ENCODE results near the gene SEC14L1. TPM values are rescaled to one million over a fixed set of nuclear protein-coding genes. Genes with fewer than 3 reads are reported as not detected.

SEC14L1 gene
- total RNA-seq, 1 donor from 2014 or later = 92.2 TPM

DNA sequence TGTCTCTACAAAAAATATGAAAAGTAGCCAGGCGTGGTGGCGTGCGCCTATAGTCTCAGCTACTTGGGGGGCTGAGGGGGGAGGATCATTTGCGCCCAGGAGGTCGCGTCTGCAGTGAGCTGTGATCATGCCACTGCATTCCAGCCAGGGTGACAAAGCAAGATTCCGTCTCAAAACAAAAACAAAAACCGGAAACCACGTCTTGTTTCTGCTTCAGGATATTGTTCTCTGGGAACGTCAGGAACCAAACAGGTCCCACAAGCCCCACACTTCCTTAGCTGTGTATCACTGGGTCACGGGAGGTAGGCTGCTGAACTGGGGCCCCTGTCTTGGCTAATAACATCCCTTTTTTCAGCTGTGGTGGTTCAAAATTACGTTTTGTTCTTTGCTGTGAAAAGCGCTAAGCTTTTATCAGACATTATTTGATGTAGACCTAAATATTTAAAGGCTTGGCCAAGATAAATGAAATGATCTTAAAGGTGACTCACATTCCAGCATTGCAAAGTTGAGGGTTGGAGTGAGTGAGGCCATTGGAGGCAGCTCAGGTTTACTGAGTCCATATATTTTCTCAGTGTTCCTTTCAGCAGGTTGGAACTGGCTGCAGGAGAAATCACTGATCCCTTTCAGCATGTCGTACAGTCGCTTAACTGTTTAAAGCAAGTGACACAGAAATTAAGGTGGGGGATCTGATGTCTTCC, 16.4 kb upstream of the SEC14L1 start:
- H3K36me3 Mint-ChIP-seq (ENCODE audit: low read depth) = no peaks in the 10 kb centered on the region
- no peaks in the 10 kb centered on the region for H3K9me3 Mint-ChIP-seq
- H3K27me3 Mint-ChIP-seq (ENCODE audit: low read depth) = no peaks in the 10 kb centered on the region
- no peak overlapping the region for H3K4me3 Mint-ChIP-seq (ENCODE audit: low read depth)
- peaks cover 35% of the 10 kb centered on the region for H3K4me1 Mint-ChIP-seq (ENCODE audit: low read depth)
- H3K27ac Mint-ChIP-seq = no peak overlapping the region
- DNase-seq (ENCODE audit: low spot score) = no peak
- intact Hi-C loops (cut with micrococcal nuclease) = loop anchor here (10.0 kb wide), 1 partner anchor 60 kb away; no protein-coding TSS in a partner anchor

DNA sequence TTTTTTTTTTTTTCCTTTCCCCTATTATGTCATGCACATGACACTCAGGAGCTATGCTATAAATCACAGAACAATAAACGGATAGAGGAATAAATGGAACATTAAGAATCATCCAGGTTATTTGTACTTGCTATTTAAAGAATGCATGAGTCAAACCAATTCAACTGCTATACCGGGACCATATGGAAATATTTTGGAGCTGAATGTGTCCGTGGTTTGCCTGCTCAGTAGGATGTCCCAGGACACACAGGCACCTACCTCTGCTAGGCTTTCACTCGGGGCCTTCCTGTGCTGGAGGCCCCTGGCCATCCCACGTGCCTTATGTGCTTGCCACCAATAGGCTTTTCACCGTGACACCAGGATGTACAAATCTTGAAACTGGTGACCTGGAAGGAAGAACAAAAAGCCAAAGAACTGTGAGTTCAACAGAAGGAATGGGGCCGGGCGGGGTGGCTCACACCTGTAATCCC, 15.3 kb upstream of the SEC14L1 start:
- H3K4me1 Mint-ChIP-seq (ENCODE audit: low read depth) = peaks cover 40% of the 10 kb centered on the region
- peak overlapping the region; percentile 1 for H3K27ac Mint-ChIP-seq
- no peaks in the 10 kb centered on the region for H3K27me3 Mint-ChIP-seq (ENCODE audit: low read depth)
- H3K4me3 Mint-ChIP-seq (ENCODE audit: low read depth) = no peak overlapping the region
- intact Hi-C loops (cut with micrococcal nuclease) = loop anchor here (5.0 to 10.0 kb wide), 2 partner anchors 38 to 59 kb away; no protein-coding TSS in a partner anchor
- H3K36me3 Mint-ChIP-seq (ENCODE audit: low read depth) = no peaks in the 10 kb centered on the region
- no peaks in the 10 kb centered on the region for H3K9me3 Mint-ChIP-seq
- no peak for DNase-seq (ENCODE audit: low spot score)

DNA sequence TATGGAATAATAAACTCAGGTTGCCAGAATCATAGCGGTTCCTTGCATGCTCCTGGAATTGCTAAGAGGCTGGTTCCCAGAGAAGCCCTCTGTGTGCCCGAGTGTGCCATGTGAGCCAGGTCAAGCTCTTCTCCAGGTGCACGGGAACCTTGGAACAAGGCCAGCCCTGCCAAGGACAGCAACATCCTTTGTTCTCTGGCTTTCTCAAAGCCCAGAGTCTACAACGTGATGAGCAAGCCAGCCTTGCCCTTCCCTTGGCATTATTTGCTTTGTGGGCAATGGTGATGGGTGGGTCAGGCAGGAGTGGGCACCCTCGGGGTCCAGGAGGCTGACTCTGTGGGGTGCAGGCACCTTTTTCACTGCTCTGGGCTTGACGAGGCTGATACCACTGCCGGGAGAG, 14.2 kb upstream of the SEC14L1 start:
- Mint-ChIP-seq H3K27me3 (ENCODE audit: low read depth) (no peaks in the 10 kb centered on the region), H3K27ac (no peak overlapping the region), H3K4me3 (ENCODE audit: low read depth) (no peak overlapping the region), H3K9me3 (no peaks in the 10 kb centered on the region), H3K4me1 (ENCODE audit: low read depth) (peaks cover 39% of the 10 kb centered on the region), H3K36me3 (ENCODE audit: low read depth) (no peaks in the 10 kb centered on the region)
- intact Hi-C loops (cut with micrococcal nuclease) = loop anchor here (5.0 to 10.0 kb wide), 2 partner anchors 39 to 58 kb away; no protein-coding TSS in a partner anchor
- DNase-seq (ENCODE audit: low spot score) = no peak

DNA sequence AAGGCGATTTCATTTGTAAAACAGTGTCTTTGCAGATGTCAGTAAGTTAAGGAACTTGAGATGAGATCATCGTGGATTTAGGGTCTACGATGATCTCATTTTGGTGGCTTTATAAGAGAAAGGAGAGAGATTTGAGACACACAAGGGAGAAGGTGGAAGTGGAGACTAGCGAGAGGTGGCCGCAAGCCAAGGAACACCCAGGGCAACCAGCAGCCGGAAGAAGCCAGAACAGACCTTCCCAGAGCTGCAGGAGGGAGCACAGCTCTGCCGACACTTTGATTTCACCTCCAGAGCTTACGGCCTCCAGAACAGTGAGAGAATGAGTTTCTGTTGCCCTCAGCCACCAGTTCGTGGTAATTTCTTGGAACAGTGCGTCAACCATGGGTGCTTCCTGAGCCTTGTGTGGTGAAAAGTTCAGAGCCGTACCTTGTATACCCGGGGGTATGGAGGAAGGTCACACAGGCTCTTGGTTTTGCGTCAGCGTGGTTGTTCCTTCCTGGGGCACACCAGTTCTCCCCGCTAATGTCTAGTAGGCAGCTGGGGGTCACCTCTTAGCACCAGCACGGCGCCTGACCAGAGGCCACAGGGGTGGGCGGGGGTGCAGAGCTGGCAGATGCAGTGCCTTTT, 12.9 kb upstream of the SEC14L1 start:
- peak overlapping the region; percentile 68 for H3K4me3 Mint-ChIP-seq (ENCODE audit: low read depth)
- peak overlapping the region; percentile 94 for H3K27ac Mint-ChIP-seq
- peak; percentile 72 for DNase-seq (ENCODE audit: low spot score)
- no peaks in the 10 kb centered on the region for H3K27me3 Mint-ChIP-seq (ENCODE audit: low read depth)
- no peaks in the 10 kb centered on the region for H3K36me3 Mint-ChIP-seq (ENCODE audit: low read depth)
- no peaks in the 10 kb centered on the region for H3K9me3 Mint-ChIP-seq
- H3K4me1 Mint-ChIP-seq (ENCODE audit: low read depth) = peaks cover 31% of the 10 kb centered on the region
- intact Hi-C loops (cut with micrococcal nuclease) = loop anchor here (1.0 to 10.0 kb wide), 3 partner anchors 12 to 57 kb away; partner anchors contain the start of gene SEC14L1

DNA sequence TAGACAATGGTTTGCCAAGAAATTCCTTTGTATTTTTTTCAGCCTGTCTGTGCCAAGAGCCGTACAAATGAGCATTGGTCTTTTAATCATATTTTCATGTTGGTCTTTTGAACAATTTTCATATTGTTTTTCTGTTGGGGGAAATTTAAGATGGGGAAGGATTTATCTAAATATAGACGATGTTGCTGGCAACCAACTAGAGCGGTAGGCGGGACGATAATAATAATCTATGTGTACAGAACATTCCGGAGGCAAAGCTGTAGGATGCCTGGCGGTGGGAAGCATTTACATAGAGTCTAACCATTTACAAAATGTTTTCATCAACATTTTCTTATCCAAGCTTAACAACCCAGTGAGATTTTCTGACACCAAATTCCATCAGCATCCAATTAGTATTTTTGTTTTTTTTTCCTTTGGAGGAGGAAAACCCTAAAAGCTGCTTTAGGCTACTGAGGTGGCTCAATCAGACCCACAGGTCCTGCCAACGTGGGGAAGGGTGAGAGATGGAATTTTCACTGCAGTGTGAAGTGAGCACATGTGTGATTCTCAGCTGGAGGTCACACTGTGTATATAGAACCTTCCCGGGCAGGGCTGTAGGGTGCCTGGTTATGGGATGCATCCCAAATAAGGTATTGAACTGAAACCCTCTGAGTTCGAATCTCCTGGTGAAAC, 11.7 kb upstream of the SEC14L1 start:
- H3K4me1 Mint-ChIP-seq (ENCODE audit: low read depth) = peaks cover 31% of the 10 kb centered on the region
- H3K27ac Mint-ChIP-seq = peak overlapping the region; percentile 57
- no peak overlapping the region for H3K4me3 Mint-ChIP-seq (ENCODE audit: low read depth)
- intact Hi-C loops (cut with micrococcal nuclease) = loop anchor here (1.0 to 10.0 kb wide), 3 partner anchors 11 to 56 kb away; partner anchors contain the start of gene SEC14L1
- DNase-seq (ENCODE audit: low spot score) = no peak
- no peaks in the 10 kb centered on the region for H3K36me3 Mint-ChIP-seq (ENCODE audit: low read depth)
- H3K9me3 Mint-ChIP-seq = no peaks in the 10 kb centered on the region
- H3K27me3 Mint-ChIP-seq (ENCODE audit: low read depth) = no peaks in the 10 kb centered on the region

DNA sequence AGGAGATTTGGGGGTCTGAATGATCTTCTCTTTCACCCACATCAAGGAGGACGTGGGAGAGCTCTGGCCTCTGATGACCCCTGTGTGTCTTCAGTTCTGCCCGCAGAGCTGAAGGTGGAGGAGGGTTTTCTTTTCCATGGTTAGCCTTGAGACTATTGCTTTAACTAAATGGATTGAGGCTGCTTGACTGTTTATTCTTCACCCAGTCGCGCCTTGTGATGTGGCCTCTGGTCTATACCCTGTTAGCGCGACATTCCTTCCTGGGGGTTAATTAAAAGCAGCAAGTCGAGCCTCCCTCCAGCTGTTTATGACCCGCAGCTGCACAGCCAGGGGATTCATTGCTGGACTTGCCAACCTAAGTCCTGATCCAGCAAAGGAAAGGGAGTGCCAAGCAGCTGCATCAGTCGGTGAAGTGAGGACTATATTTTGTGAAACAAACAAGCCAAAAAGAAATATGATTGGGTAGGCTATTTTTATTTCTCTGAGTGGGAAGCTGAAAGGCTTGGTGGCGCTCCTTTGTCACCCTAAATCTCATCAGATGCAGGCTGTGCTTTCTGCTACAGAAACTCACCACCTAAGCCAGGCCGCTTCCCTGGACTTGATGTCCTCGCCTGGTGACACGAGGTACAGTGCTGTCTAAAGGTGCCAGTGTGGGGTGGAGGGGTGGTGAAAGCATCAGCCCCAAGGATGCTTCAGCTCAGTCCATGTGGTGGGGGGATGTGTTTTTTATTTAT, 11.0 kb upstream of the SEC14L1 start:
- H3K4me1 Mint-ChIP-seq (ENCODE audit: low read depth) = peaks cover 29% of the 10 kb centered on the region
- intact Hi-C loops (cut with micrococcal nuclease) = loop anchor here (5.0 to 10.0 kb wide), 2 partner anchors 42 to 55 kb away; no protein-coding TSS in a partner anchor
- H3K27ac Mint-ChIP-seq = peak overlapping the region; percentile 54
- H3K9me3 Mint-ChIP-seq = no peaks in the 10 kb centered on the region
- H3K4me3 Mint-ChIP-seq (ENCODE audit: low read depth) = no peak overlapping the region
- H3K27me3 Mint-ChIP-seq (ENCODE audit: low read depth) = no peaks in the 10 kb centered on the region
- no peak for DNase-seq (ENCODE audit: low spot score)
- no peaks in the 10 kb centered on the region for H3K36me3 Mint-ChIP-seq (ENCODE audit: low read depth)

DNA sequence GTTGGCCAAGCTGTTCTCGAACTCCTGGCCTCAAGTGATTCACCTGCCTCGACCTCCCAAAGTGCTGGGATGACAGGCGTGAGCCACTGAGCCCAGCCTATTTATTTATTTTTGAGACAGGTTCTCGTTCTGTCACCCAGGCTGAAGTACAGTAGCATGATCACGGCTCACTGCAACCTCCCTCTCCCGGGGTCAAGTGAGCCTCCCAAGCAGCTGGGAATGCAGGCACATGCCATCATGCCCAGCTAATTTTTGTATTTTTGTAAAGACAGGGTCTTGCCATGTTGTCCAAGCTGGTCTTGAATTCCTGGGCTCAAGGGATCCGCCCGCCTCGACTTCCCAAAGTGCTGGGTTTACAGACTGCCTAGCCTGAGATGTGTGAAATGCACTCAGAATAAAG, 10.2 kb upstream of the SEC14L1 start:
- H3K9me3 Mint-ChIP-seq = no peaks in the 10 kb centered on the region
- H3K4me1 Mint-ChIP-seq (ENCODE audit: low read depth) = peaks cover 28% of the 10 kb centered on the region
- H3K36me3 Mint-ChIP-seq (ENCODE audit: low read depth) = no peaks in the 10 kb centered on the region
- no peak overlapping the region for H3K4me3 Mint-ChIP-seq (ENCODE audit: low read depth)
- no peak for DNase-seq (ENCODE audit: low spot score)
- H3K27ac Mint-ChIP-seq = no peak overlapping the region
- H3K27me3 Mint-ChIP-seq (ENCODE audit: low read depth) = no peaks in the 10 kb centered on the region
- intact Hi-C loops (cut with micrococcal nuclease) = no loop called here

DNA sequence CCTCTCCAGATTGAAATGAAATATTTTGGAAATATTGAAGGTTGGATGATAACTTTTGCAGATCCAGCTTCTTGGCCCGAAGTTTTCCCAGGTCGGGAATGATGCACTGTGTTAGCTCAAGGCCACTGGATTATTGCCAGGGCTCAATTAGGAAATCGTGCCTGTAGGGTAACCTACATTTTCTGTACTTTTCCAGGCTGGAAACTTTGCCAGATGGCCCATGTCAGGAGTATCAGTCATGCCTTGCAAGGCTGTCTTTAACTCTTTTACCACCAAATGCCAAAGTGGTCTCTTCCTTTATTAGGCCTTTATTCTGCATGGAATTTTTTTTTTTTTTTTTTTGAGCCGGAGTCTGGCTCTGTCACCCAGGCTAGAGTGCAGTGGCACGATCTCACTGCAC, 8.9 kb upstream of the SEC14L1 start:
- DNase-seq (ENCODE audit: low spot score) = no peak
- H3K36me3 Mint-ChIP-seq (ENCODE audit: low read depth) = peaks cover 6% of the 10 kb centered on the region
- no peak overlapping the region for H3K4me3 Mint-ChIP-seq (ENCODE audit: low read depth)
- H3K27me3 Mint-ChIP-seq (ENCODE audit: low read depth) = no peaks in the 10 kb centered on the region
- H3K4me1 Mint-ChIP-seq (ENCODE audit: low read depth) = peaks cover 30% of the 10 kb centered on the region
- H3K9me3 Mint-ChIP-seq = peaks cover 5% of the 10 kb centered on the region
- intact Hi-C loops (cut with micrococcal nuclease) = no loop called here
- no peak overlapping the region for H3K27ac Mint-ChIP-seq

DNA sequence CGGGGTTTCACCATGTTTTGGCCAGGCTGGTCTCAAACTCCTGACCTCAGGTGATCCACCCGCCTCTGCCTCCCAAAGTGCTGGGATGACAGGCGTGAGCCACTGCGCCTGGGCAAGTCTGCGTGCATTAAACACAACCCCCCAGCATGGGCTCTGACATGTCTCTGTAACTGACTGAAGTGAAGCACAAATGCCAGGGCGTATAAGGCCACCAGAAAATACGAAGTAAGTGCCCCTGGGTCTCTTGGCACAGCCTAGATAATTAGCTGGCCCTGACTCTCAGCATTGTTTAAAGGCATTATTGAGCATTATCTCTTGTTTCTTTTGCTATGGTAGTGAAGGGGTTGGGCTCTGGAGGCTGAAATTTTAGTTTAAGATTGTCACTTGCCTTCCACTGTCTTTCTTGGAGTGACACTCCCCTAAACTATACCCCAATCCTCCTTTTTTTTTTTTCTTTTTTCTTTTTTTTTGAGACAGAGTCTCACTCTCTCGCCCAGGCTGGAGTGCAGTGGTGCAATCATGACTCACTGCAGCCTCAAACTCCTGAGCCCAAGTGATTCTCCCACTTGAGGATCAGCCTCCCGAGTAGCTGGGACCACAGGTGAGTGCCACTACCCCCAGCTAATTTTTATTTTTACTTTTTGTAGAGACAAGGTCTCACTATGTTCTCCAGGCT, 8.2 kb upstream of the SEC14L1 start:
- no peak overlapping the region for H3K4me3 Mint-ChIP-seq (ENCODE audit: low read depth)
- peaks cover 30% of the 10 kb centered on the region for H3K4me1 Mint-ChIP-seq (ENCODE audit: low read depth)
- peaks cover 11% of the 10 kb centered on the region for H3K9me3 Mint-ChIP-seq
- H3K36me3 Mint-ChIP-seq (ENCODE audit: low read depth) = peaks cover 12% of the 10 kb centered on the region
- H3K27ac Mint-ChIP-seq = no peak overlapping the region
- intact Hi-C loops (cut with micrococcal nuclease) = no loop called here
- no peak for DNase-seq (ENCODE audit: low spot score)
- no peaks in the 10 kb centered on the region for H3K27me3 Mint-ChIP-seq (ENCODE audit: low read depth)

DNA sequence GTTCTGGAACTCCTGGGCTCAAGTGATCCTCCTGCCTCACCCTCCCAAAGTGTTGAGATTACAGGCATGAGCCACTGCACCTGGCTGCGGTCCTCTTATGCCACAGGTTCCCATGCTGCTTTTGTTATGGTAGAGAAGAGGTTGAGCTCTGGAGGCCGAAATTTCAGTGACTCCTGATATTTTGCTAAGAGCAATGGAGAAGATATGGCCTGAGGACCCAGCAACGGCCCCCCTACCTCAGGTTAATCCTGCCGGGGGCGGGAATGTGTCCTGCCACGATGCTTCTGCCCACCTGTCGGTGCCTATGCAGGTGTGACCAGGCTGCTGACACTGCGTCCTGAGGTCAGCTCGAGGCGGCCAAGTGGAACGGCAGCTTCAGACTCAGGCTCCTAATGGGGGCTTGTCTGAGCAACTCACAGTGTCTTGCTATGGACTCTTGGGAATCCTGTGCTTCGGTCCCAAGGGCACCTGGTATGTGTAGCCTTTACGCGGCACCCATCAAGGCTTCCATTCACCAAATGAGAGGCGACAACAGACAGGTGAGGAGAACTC, 7.6 kb upstream of the SEC14L1 start:
- H3K4me3 Mint-ChIP-seq (ENCODE audit: low read depth) = no peak overlapping the region
- intact Hi-C loops (cut with micrococcal nuclease) = no loop called here
- no peak for DNase-seq (ENCODE audit: low spot score)
- H3K27me3 Mint-ChIP-seq (ENCODE audit: low read depth) = no peaks in the 10 kb centered on the region
- H3K27ac Mint-ChIP-seq = no peak overlapping the region
- H3K4me1 Mint-ChIP-seq (ENCODE audit: low read depth) = peaks cover 31% of the 10 kb centered on the region
- H3K9me3 Mint-ChIP-seq = peaks cover 17% of the 10 kb centered on the region
- H3K36me3 Mint-ChIP-seq (ENCODE audit: low read depth) = peaks cover 19% of the 10 kb centered on the region

DNA sequence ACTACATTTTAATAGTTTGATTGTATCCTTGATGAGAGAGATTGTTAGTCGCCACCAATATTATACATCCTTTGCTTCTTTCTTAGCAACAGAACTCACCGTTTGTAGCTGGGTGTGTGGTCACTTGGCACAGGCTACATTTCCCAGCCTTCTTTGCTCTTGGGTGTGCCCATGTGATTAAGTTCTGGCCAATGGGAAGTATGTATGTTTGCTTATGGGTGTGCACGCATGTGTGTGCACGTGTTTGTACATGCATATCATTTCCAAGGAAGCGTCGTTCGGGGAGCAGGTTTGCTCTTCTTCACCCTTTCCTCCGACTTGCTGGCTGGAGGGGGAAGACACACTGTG, 4.4 kb upstream of the SEC14L1 start:
- intact Hi-C loops (cut with micrococcal nuclease) = no loop called here
- H3K27ac Mint-ChIP-seq = no peak overlapping the region
- H3K4me1 Mint-ChIP-seq (ENCODE audit: low read depth) = peaks cover 26% of the 10 kb centered on the region
- H3K9me3 Mint-ChIP-seq = peaks cover 26% of the 10 kb centered on the region
- H3K27me3 Mint-ChIP-seq (ENCODE audit: low read depth) = no peaks in the 10 kb centered on the region
- peaks cover 29% of the 10 kb centered on the region for H3K36me3 Mint-ChIP-seq (ENCODE audit: low read depth)
- no peak for DNase-seq (ENCODE audit: low spot score)
- no peak overlapping the region for H3K4me3 Mint-ChIP-seq (ENCODE audit: low read depth)

DNA sequence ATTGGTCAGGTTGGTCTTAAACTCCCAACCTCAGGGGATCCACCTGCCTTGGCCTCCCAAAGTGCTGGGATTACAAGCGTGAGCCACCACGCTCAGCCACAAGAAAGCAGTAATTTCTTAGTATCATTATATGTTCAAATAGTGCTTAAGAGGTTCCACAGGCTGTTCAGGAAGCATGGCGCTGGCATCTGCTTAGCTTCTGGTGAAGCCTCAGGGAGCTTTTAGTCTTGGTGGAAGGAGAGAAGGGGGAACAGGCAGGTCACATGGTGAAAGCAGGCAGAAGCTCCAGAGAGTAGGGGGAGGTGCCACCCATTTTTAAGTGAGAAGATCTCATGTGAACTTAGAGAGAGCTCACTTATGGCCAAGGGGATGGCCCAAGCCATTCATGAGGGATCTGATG, 3.7 kb upstream of the SEC14L1 start:
- peaks cover 35% of the 10 kb centered on the region for H3K36me3 Mint-ChIP-seq (ENCODE audit: low read depth)
- intact Hi-C loops (cut with micrococcal nuclease) = no loop called here
- H3K4me1 Mint-ChIP-seq (ENCODE audit: low read depth) = peaks cover 32% of the 10 kb centered on the region
- H3K27me3 Mint-ChIP-seq (ENCODE audit: low read depth) = no peaks in the 10 kb centered on the region
- peaks cover 26% of the 10 kb centered on the region for H3K9me3 Mint-ChIP-seq
- H3K4me3 Mint-ChIP-seq (ENCODE audit: low read depth) = no peak overlapping the region
- DNase-seq (ENCODE audit: low spot score) = no peak
- H3K27ac Mint-ChIP-seq = no peak overlapping the region
